Nephron (organoid): ENCODE data around the gene KCNQ1OT1.

Experiments
- H3K27ac Mint-ChIP-seq, 3 experiments: 2 replicates each; pipeline ENCODE4 v1.8.0; 2020; ENCODE audit warnings: mixed read lengths in 3 of 3, mild to moderate bottlenecking in 2 of 3, moderate library complexity in 1 of 3
- H3K27me3 Mint-ChIP-seq: 2 replicates; pipeline ENCODE4 v1.8.0; 2021; ENCODE audit warnings: low read depth, mild to moderate bottlenecking, moderate library complexity, mixed read lengths
- H3K36me3 Mint-ChIP-seq: 2 replicates; pipeline ENCODE4 v1.8.0; 2020; ENCODE audit warnings: low read depth, mixed read lengths
- H3K4me1 Mint-ChIP-seq: 2 replicates; pipeline ENCODE4 v1.8.0; 2020; ENCODE audit warnings: mixed read lengths
- H3K4me3 Mint-ChIP-seq, 3 experiments: 2 replicates each; pipeline ENCODE4 v1.8.0; 2020; ENCODE audit warnings: mild to moderate bottlenecking in 3 of 3, mixed read lengths in 3 of 3, moderate library complexity in 2 of 3
- H3K9me3 Mint-ChIP-seq: 2 replicates; pipeline ENCODE4 v1.8.0; 2020; ENCODE audit warnings: mixed read lengths
- CTCF ChIP-seq, 3 experiments: fragments of 200-600 bp; sonication (generic); IDR thresholded peaks; one replicate each; pipeline ENCODE4 v1.5.0; 2021; ENCODE audit warnings: antibody characterized with exemption in 3 of 3; ENCODE audit not compliant: unreplicated experiment in 3 of 3

KCNQ1OT1 gene

GRCh38 chr11:2671748-2672147 is 28.0 kb downstream of the KCNQ1OT1 start:
- peaks cover 48% of the 10 kb centered on the region for H3K36me3 Mint-ChIP-seq
- TF ChIP-seq CTCF (IDR thresholded peaks at IDR 0.05; ENCODE audit: unreplicated experiment in 3 of 3): no peak
- peaks cover 65% of the 10 kb centered on the region for H3K4me1 Mint-ChIP-seq
- H3K9me3 Mint-ChIP-seq: peaks cover 7% of the 10 kb centered on the region
- H3K4me3 Mint-ChIP-seq: no peak overlapping the region
- H3K27ac Mint-ChIP-seq: peak overlapping the region in 1 of 3 experiments; percentile 15
- H3K27me3 Mint-ChIP-seq: no peaks in the 10 kb centered on the region

- H3K4me1 Mint-ChIP-seq: peaks cover 54% of the 10 kb centered on the region
- no peaks in the 10 kb centered on the region for H3K27me3 Mint-ChIP-seq
- peak overlapping the region in 1 of 3 experiments; percentile 20 for H3K27ac Mint-ChIP-seq
- H3K4me3 Mint-ChIP-seq: no peak overlapping the region
- H3K9me3 Mint-ChIP-seq: peaks cover 7% of the 10 kb centered on the region
- TF ChIP-seq CTCF (IDR thresholded peaks at IDR 0.05; ENCODE audit: unreplicated experiment in 3 of 3): no peak
- peaks cover 52% of the 10 kb centered on the region for H3K36me3 Mint-ChIP-seq
Measured at GRCh38 chr11:2670541-2671100, 29.2 kb downstream of the KCNQ1OT1 start.

GRCh38 chr11:2669634-2670469 is 29.9 kb downstream of the KCNQ1OT1 start:
- TF ChIP-seq CTCF (IDR thresholded peaks at IDR 0.05; ENCODE audit: unreplicated experiment in 3 of 3): no peak
- no peak overlapping the region for H3K4me3 Mint-ChIP-seq
- peak overlapping the region in 1 of 3 experiments; percentile 20 for H3K27ac Mint-ChIP-seq
- H3K36me3 Mint-ChIP-seq: peaks cover 59% of the 10 kb centered on the region
- peaks cover 47% of the 10 kb centered on the region for H3K4me1 Mint-ChIP-seq
- H3K27me3 Mint-ChIP-seq: no peaks in the 10 kb centered on the region
- H3K9me3 Mint-ChIP-seq: peaks cover 7% of the 10 kb centered on the region

GRCh38 chr11:2668876-2669275 is 30.9 kb downstream of the KCNQ1OT1 start:
- no peak for TF ChIP-seq CTCF (IDR thresholded peaks at IDR 0.05; ENCODE audit: unreplicated experiment in 3 of 3)
- Mint-ChIP-seq H3K4me3 (no peak overlapping the region), H3K4me1 (peaks cover 39% of the 10 kb centered on the region)

GRCh38 chr11:2667940-2668339 is 31.9 kb downstream of the KCNQ1OT1 start:
- Mint-ChIP-seq H3K27me3 (no peaks in the 10 kb centered on the region), H3K36me3 (peaks cover 78% of the 10 kb centered on the region), H3K9me3 (peaks cover 21% of the 10 kb centered on the region), H3K4me1 (peaks cover 33% of the 10 kb centered on the region), H3K27ac (no peak overlapping the region), H3K4me3 (no peak overlapping the region)
- TF ChIP-seq CTCF (IDR thresholded peaks at IDR 0.05; ENCODE audit: unreplicated experiment in 3 of 3): no peak

More at GRCh38 chr11:2668876-2669275, 30.9 kb downstream of the KCNQ1OT1 start:
- no peaks in the 10 kb centered on the region for H3K27me3 Mint-ChIP-seq
- H3K9me3 Mint-ChIP-seq: peaks cover 17% of the 10 kb centered on the region
- H3K36me3 Mint-ChIP-seq: peaks cover 69% of the 10 kb centered on the region
- H3K27ac Mint-ChIP-seq: no peak overlapping the region
